GM12872 (cell line): ENCODE measurements around the gene ENPP1.
A peak's percentile ranks its signal among the peaks of the same experiment; 100 is the strongest.

Experiments used
- TF ChIP-seq, protein P1 (sequence below): IDR thresholded peaks from 3 replicates; pipeline ENCODE4 v1.5.1; 2011; ENCODE audit warnings: low read depth, mild to moderate bottlenecking, low read length, moderate library complexity; ENCODE audit not compliant: insufficient read depth

Gene ENPP1

DNA sequence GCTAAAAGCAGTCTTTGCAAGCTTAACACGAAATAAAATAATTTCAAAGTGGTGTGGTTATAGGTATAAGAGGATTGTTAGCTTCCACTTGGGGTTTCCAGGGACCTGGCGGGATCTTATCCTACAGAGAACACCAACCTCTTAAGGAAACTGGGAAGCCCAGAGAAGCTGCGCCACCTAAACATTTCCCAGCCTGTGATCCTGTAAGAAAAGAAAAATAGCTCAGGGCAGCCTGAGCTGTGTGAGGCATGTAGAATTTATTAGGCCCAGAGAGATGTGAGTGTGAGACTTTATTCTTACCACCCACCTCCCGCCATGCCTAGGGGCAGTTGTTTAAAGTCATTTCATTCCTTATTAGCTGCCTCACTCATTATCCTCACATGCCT is 89.2 kb downstream of the ENPP1 start:
- TF ChIP-seq, protein P1, sequence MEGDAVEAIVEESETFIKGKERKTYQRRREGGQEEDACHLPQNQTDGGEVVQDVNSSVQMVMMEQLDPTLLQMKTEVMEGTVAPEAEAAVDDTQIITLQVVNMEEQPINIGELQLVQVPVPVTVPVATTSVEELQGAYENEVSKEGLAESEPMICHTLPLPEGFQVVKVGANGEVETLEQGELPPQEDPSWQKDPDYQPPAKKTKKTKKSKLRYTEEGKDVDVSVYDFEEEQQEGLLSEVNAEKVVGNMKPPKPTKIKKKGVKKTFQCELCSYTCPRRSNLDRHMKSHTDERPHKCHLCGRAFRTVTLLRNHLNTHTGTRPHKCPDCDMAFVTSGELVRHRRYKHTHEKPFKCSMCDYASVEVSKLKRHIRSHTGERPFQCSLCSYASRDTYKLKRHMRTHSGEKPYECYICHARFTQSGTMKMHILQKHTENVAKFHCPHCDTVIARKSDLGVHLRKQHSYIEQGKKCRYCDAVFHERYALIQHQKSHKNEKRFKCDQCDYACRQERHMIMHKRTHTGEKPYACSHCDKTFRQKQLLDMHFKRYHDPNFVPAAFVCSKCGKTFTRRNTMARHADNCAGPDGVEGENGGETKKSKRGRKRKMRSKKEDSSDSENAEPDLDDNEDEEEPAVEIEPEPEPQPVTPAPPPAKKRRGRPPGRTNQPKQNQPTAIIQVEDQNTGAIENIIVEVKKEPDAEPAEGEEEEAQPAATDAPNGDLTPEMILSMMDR: no peak

DNA sequence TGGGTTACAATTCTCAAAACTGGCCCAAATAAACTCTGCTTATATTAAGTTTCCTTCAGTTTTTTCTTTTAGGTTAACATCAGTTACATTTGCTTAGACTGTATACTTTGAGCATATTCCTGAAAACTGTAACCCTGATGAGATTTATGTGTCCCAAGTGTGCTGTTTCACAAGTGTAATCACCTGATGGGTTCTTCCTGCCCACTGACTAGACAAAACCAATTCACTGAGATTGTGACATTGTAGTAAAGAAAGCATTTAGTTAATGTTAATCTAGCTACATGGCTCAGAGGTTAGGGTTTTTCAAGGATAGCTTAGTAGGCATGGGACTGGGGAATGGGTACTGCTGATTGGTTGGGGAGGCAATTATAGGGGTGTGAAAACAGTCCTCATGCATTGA is 89.8 kb downstream of the ENPP1 start:
- TF ChIP-seq, protein P1: no peak

DNA sequence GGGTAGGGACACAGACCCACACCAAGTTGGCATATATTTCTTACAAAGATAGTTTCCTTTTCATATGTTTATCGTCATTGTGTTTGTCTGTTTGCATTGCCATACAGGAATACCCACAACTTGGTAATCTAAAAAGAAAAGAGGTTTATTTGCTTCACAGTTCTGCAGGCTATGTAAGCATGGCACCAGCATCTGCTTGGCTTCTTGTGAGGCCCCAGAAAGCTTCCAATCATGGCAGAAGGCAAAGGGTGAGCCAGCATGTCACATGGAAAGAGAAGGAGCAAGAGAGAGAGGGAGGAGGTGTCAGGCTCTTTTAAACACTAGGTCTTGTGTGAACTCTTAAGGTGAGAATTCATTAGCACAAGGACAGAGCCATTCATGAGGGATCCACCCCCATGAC is 90.9 kb downstream of the ENPP1 start:
- TF ChIP-seq, protein P1: no peak

DNA sequence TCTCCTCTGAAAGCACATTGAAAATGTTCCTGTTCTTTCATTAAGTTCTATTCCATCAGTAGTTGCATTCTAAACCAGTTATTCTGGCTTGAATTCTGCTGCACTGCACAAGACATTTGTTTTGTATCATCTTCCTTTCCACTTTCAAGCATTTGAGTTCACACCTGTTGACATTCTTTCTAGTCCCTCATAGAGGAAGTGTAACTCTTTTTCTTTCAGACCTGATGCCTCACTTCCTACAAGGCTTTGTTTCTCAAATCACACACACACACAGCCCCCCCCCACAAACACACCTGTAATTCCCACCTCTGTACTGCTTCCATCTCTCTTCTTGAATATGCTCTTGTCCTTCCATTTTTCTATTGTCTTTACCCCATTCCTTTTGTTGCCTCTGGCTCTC is 92.4 kb downstream of the ENPP1 start:
- TF ChIP-seq, protein P1: no peak

DNA sequence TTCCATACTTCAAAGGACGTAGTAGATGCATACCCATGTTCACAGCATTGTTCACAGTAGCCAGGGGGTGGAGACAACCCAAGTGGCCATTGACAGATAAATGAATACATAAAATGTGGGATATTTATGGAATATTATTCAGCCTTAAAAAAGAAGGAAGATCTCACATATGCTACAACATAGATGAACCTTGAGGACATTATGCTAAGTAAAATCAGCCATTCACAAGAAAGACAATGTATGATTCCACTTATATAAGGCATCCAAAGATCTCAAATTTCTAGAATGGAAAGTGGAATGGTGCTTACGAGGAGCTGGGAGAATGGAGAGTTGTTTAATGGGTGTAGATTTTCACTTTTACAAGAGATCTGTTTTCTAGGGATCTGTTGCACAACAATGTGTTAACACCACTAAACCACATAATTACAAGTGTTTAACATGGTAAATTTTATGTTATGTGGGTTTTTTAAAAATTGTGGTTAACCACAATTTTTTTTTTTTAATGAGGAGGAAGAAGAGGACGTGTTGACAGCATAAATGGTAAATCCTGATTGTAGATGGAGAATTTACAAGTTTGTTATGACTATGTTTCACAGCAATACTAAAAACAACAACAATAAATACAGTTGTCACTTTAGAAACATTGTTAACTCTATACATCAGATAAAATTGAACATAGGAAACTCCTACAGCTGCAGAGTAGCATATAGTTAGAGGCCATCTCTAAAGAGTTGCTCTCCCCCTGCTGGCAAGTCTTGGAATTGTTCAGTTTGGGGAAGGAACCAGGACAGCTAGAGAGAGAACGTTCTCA is 101.8 kb downstream of the ENPP1 start:
- TF ChIP-seq, protein P1: peak; percentile 79

DNA sequence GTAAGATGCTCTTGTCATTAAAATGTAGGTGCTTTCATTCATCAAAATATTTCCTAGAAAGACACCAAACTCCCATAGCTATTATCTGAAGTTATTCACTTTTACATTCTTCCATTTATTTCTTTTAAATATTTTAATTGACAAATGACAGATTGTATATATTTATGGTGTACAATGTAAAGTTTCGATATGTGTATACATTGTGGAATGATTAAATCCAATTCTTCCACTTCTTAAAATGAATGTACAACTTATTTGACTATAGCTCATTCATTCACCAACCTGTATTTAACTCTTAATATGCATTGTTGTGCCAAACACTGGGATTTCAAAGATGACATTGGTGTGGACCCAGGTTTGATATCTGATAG is 102.4 kb downstream of the ENPP1 start:
- TF ChIP-seq, protein P1: no peak

DNA sequence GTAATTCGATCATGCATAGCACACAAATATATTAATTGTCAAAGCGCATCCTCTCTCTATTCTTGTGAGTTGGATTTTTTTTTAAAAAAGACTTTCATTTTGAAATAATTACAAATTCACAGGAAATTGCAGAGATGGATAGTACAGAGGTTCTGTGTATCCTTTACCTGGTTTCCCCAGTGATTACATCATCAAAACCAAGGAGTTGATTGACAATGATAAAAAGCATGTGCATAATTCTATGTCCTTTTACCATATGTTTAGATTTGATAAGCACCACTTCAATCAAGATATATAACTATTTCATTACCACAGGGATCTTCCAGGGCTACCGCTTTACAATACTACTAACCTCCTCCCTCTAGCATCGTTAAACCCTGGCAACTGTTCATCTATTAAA is 103.1 kb downstream of the ENPP1 start:
- TF ChIP-seq, protein P1: no peak
